Dermis microvascular lymphatic vessel endothelial cell (primary cell): ENCODE measurements around the gene CEP131. TPM values are rescaled to one million over a fixed set of nuclear protein-coding genes. Genes with fewer than 3 reads are reported as not detected.
"Not testable (repeated sequence)": the region's sequence is repeated elsewhere in the genome, so short reads cannot be mapped to it uniquely, and the experiment has no call there.

Experiments
- DNase-seq, 2 donors: peaks; one replicate each; pipeline versions ENCODE4 v3.0.0 to v3.0.0-alpha.2; 2010; ENCODE audit warnings: low read depth in 2 of 2
- total RNA-seq: library from RNA; depleted of rRNA; stranded (reverse); fragments of >200 nt; gene quantifications from 2 replicates; pipeline ENCODE4 v1.2.1, GENCODE V29; 2014

Gene CEP131
- total RNA-seq, 1 donor from 2014 or later: 8.1 TPM

- DNase-seq: no peak
Measured at GRCh38 chr17:81152288-81152828, 70.4 kb downstream of the CEP131 start.

GRCh38 chr17:81151278-81151677 is 71.5 kb downstream of the CEP131 start:
- DNase-seq: no peak

GRCh38 chr17:81150377-81151077 is 72.2 kb downstream of the CEP131 start:
- peak; percentile 46 to 68 for DNase-seq

- no peak for DNase-seq
Measured at GRCh38 chr17:81148986-81149533, 73.7 kb downstream of the CEP131 start.

- no peak for DNase-seq
Measured at GRCh38 chr17:81148571-81148970, 74.2 kb downstream of the CEP131 start.

GRCh38 chr17:81147701-81148100 is 75.1 kb downstream of the CEP131 start:
- no peak for DNase-seq

GRCh38 chr17:81146208-81146607 is 76.6 kb downstream of the CEP131 start:
- DNase-seq: not testable (repeated sequence)

GRCh38 chr17:81144423-81144781 is 78.4 kb downstream of the CEP131 start:
- no peak for DNase-seq

GRCh38 chr17:81143717-81144422 is 78.9 kb downstream of the CEP131 start:
- DNase-seq: no peak

GRCh38 chr17:81143200-81143527 is 79.6 kb downstream of the CEP131 start:
- DNase-seq: no peak

- peak; percentile 73 to 77 for DNase-seq
Measured at GRCh38 chr17:81142301-81143199, 80.2 kb downstream of the CEP131 start.

GRCh38 chr17:81140695-81141094 is 82.1 kb downstream of the CEP131 start:
- DNase-seq: no peak

GRCh38 chr17:81140018-81140417 is 82.7 kb downstream of the CEP131 start:
- no peak for DNase-seq

Other genes with a start within 250 kb of the CEP131 start
- 12.3 and 17.6 TPM in 2 replicates for gene CHMP6, start 231.1 kb downstream of the CEP131 start, total RNA-seq
- gene BAIAP2, start 187.8 kb downstream of the CEP131 start, total RNA-seq: 28.2 and 52.6 TPM in 2 replicates
- not detected in 2 replicates for gene PVALEF, start 57.5 kb downstream of the CEP131 start, total RNA-seq
- 1.5 and 2.9 TPM in 2 replicates for gene AATK, start 56.7 kb downstream of the CEP131 start, total RNA-seq
- 6.5 and 9.2 TPM in 2 replicates for gene TEPSIN, start 16.1 kb upstream of the CEP131 start, total RNA-seq
- 14.9 and 23.0 TPM in 2 replicates for gene NDUFAF8, start 16.4 kb upstream of the CEP131 start, total RNA-seq
- 42.2 and 59.5 TPM in 2 replicates for gene SLC38A10, start 72.3 kb upstream of the CEP131 start, total RNA-seq
- gene BAHCC1, start 172.5 kb upstream of the CEP131 start, total RNA-seq: 2.1 and 6.3 TPM in 2 replicates